ENCODE data around the gene TCF4. TPM values are rescaled to one million over a fixed set of nuclear protein-coding genes. Genes with fewer than 3 reads are reported as not detected.

TCF4 gene
- total RNA-seq, 1 experiment from 2014 or later: 12.5 TPM

- Histone ChIP-seq H3K9ac (ENCODE audit: low read length) (no peak overlapping the region), H3K4me3 (ENCODE audit: low read length) (no peak overlapping the region), H3K9me2 (replicated peaks; ENCODE audit: low read length) (no peaks in the 10 kb centered on the region), H2AFZ (ENCODE audit: low read length) (no peak overlapping the region), H3K36me3 (ENCODE audit: low read depth, low read length) (no peaks in the 10 kb centered on the region), H3K9me3 (ENCODE audit: low read length) (no peaks in the 10 kb centered on the region), H3K27ac (ENCODE audit: low read length) (no peak overlapping the region), H3K4me2 (ENCODE audit: low read length) (no peak overlapping the region), H4K20me1 (ENCODE audit: low read length) (no peaks in the 10 kb centered on the region), H3K4me1 (ENCODE audit: insufficient read depth, low read length) (no peaks in the 10 kb centered on the region), H3K27me3 (ENCODE audit: low read length) (no peaks in the 10 kb centered on the region), H3F3A (ENCODE audit: low read length, unreplicated experiment) (no peaks in the 10 kb centered on the region), H3K79me2 (ENCODE audit: low read length) (no peaks in the 10 kb centered on the region)
- TF ChIP-seq, protein P1, sequence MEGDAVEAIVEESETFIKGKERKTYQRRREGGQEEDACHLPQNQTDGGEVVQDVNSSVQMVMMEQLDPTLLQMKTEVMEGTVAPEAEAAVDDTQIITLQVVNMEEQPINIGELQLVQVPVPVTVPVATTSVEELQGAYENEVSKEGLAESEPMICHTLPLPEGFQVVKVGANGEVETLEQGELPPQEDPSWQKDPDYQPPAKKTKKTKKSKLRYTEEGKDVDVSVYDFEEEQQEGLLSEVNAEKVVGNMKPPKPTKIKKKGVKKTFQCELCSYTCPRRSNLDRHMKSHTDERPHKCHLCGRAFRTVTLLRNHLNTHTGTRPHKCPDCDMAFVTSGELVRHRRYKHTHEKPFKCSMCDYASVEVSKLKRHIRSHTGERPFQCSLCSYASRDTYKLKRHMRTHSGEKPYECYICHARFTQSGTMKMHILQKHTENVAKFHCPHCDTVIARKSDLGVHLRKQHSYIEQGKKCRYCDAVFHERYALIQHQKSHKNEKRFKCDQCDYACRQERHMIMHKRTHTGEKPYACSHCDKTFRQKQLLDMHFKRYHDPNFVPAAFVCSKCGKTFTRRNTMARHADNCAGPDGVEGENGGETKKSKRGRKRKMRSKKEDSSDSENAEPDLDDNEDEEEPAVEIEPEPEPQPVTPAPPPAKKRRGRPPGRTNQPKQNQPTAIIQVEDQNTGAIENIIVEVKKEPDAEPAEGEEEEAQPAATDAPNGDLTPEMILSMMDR (conservative IDR thresholded peaks at IDR 0.05; ENCODE audit: low read depth, low read length): no peak
- TF ChIP-seq EZH2phosphoT487 (IDR thresholded peaks at IDR 0.05; ENCODE audit: borderline replicate concordance, low read length) (no peak), EZH2 (IDR thresholded peaks at IDR 0.05; ENCODE audit: low read length, unreplicated experiment) (no peak)
- intact Hi-C loops (cut with micrococcal nuclease): no loop called here
- no TSS peak for BruUV-seq (replicated peaks)
- ChIA-PET CTCF (interaction anchor here (1.1 kb wide), 1 partner anchor 110 kb away, joined by 5 read pairs; no protein-coding TSS in a partner anchor), POLR2A (ENCODE audit: unreplicated experiment) (no interaction called here)
- DNase-seq: no peak
- ATAC-seq: no peak
Measured at GRCh38 chr18:55345103-55345950, 242.7 kb downstream of the TCF4 start.

GRCh38 chr18:55343396-55344073, 244.5 kb downstream of the TCF4 start:
- Histone ChIP-seq H3K9me2 (replicated peaks; ENCODE audit: low read length) (no peaks in the 10 kb centered on the region), H4K20me1 (ENCODE audit: low read length) (no peaks in the 10 kb centered on the region), H3K4me1 (ENCODE audit: insufficient read depth, low read length) (no peaks in the 10 kb centered on the region), H2AFZ (ENCODE audit: low read length) (no peak overlapping the region), H3F3A (ENCODE audit: low read length, unreplicated experiment) (no peaks in the 10 kb centered on the region), H3K4me2 (ENCODE audit: low read length) (no peak overlapping the region), H3K27me3 (ENCODE audit: low read length) (no peaks in the 10 kb centered on the region), H3K9me3 (ENCODE audit: low read length) (no peaks in the 10 kb centered on the region), H3K9ac (ENCODE audit: low read length) (no peak overlapping the region), H3K4me3 (ENCODE audit: low read length) (no peak overlapping the region), H3K79me2 (ENCODE audit: low read length) (no peaks in the 10 kb centered on the region), H3K27ac (ENCODE audit: low read length) (no peak overlapping the region), H3K36me3 (ENCODE audit: low read depth, low read length) (no peaks in the 10 kb centered on the region)
- BruUV-seq (replicated peaks): no TSS peak
- intact Hi-C loops (cut with micrococcal nuclease): loop anchor here (1.0 to 5.0 kb wide), 4 partner anchors 109 to 1233 kb away; partner anchors contain the start of gene TCF4
- POLR2A ChIA-PET (ENCODE audit: unreplicated experiment): no interaction called here
- no peak for TF ChIP-seq EZH2 (IDR thresholded peaks at IDR 0.05; ENCODE audit: low read length, unreplicated experiment)
- TF ChIP-seq, protein P1 (conservative IDR thresholded peaks at IDR 0.05; ENCODE audit: low read depth, low read length): peak; percentile 69
- peak; percentile 37; the same call in 1 of the 2 replicates for ATAC-seq
- CTCF ChIA-PET: interaction anchor here (0.5 to 0.7 kb wide), 3 partner anchors 45 to 825 kb away, joined by 3 read pairs; no protein-coding TSS in a partner anchor
- DNase-seq: peak; percentile 46
